HG02763 (cell line): ENCODE data around the gene ZNF512B.
"Not testable (repeated sequence)": the region's sequence is repeated elsewhere in the genome, so short reads cannot be mapped to it uniquely, and the experiment has no call there.

Experiments
- ATAC-seq: cut with Tn5 transposase; IDR thresholded peaks from one replicate; pipeline ENCODE4 v1.9.1; 2021; ENCODE audit warnings: mild to moderate bottlenecking, moderate library complexity; ENCODE audit not compliant: unreplicated experiment

The ZNF512B gene

GRCh38 chr20:63963784-63964301 is 5.9 kb downstream of the ZNF512B start:
- ATAC-seq: no peak

- no peak for ATAC-seq
Observed at GRCh38 chr20:63963348-63963741, 6.4 kb downstream of the ZNF512B start.

- no peak for ATAC-seq
Observed at GRCh38 chr20:63962426-63963347, 7.0 kb downstream of the ZNF512B start.

GRCh38 chr20:63961664-63962425 is 7.9 kb downstream of the ZNF512B start:
- ATAC-seq: no peak

- not testable (repeated sequence) for ATAC-seq
Observed at GRCh38 chr20:63960654-63961621, 8.8 kb downstream of the ZNF512B start.

- no peak for ATAC-seq
Observed at GRCh38 chr20:63959699-63960075, 10.0 kb downstream of the ZNF512B start.

GRCh38 chr20:63958964-63959698 is 10.6 kb downstream of the ZNF512B start:
- ATAC-seq: no peak

- no peak for ATAC-seq
Observed at GRCh38 chr20:63958471-63958870, 11.3 kb downstream of the ZNF512B start.

GRCh38 chr20:63957690-63958441 is 11.9 kb downstream of the ZNF512B start:
- ATAC-seq: no peak

- peak; percentile 13 for ATAC-seq
Observed at GRCh38 chr20:63957004-63957689, 12.6 kb downstream of the ZNF512B start.

- no peak for ATAC-seq
Observed at GRCh38 chr20:63956664-63957003, 13.1 kb downstream of the ZNF512B start.

- peak; percentile 64 for ATAC-seq
Observed at GRCh38 chr20:63955827-63956663, 13.7 kb downstream of the ZNF512B start, which contains the start of gene UCKL1. UCKL1 (minus strand) TSS chr20:63956416; CDS start chr20:63956372, 44 bp downstream.

- ATAC-seq: peak; percentile 15
Observed at GRCh38 chr20:63955281-63955826, 14.4 kb downstream of the ZNF512B start.

GRCh38 chr20:63953764-63954429 is 15.8 kb downstream of the ZNF512B start:
- ATAC-seq: no peak

- ATAC-seq: no peak
Observed at GRCh38 chr20:63952769-63953168, 17.0 kb downstream of the ZNF512B start.

- ATAC-seq: no peak
Observed at GRCh38 chr20:63952210-63952535, 17.6 kb downstream of the ZNF512B start.
